Keratinocyte (primary cell): ENCODE results near the gene SLCO3A1. TPM values are rescaled to one million over a fixed set of nuclear protein-coding genes. Genes with fewer than 3 reads are reported as not detected.

Source experiments
- DNase-seq: peaks from one replicate; pipeline ENCODE4 v3.0.0-alpha.2; 2011; ENCODE audit warnings: low read depth, missing footprints, low spot score
- FAIRE-seq: peaks from 2 replicates; lab custom pipeline; 2011; peaks lifted over from hg19 to GRCh38; lab: Jason Lieb, UNC
- H2AFZ ChIP-seq: 2 replicates; pipeline ENCODE4 v1.6.0; 2012; ENCODE audit warnings: low read length, control low read depth, inconsistent platforms; ENCODE audit not compliant: control insufficient read depth
- H3K27ac ChIP-seq: 2 replicates; pipeline ENCODE4 v1.5.1; 2011; ENCODE audit warnings: low read length; ENCODE audit not compliant: control insufficient read depth, insufficient read depth
- H3K27me3 ChIP-seq: 3 replicates; pipeline ENCODE4 v1.6.0; 2011; ENCODE audit warnings: low read length; ENCODE audit not compliant: control insufficient read depth, insufficient read depth; ENCODE audit errors: extremely low read depth
- H3K36me3 ChIP-seq, 2 experiments: 2 replicates in 1 of 2; 3 replicates in 1 of 2; pipeline ENCODE4 v1.5.1; 2011; ENCODE audit warnings: low read length in 2 of 2, mild to moderate bottlenecking in 1 of 2; ENCODE audit not compliant: control insufficient read depth in 2 of 2, insufficient read depth in 2 of 2; ENCODE audit errors: extremely low read depth in 1 of 2
- H3K4me1 ChIP-seq: 3 replicates; pipeline ENCODE4 v1.5.1; 2011; ENCODE audit warnings: low read length; ENCODE audit not compliant: control insufficient read depth, insufficient read depth; ENCODE audit errors: extremely low read depth
- H3K4me2 ChIP-seq: 3 replicates; pipeline ENCODE4 v1.6.0; 2011; ENCODE audit warnings: low read depth, low read length; ENCODE audit not compliant: control insufficient read depth, insufficient read depth; ENCODE audit errors: extremely low read depth
- H3K4me3 ChIP-seq, 3 experiments: fragments of 200-600 bp in 1 of 3; sonication (generic) in 1 of 3; 2 replicates in 2 of 3; 3 replicates in 1 of 3; pipeline ENCODE4 v1.5.1; 2011 to 2016; ENCODE audit warnings: low read length in 3 of 3, mild to moderate bottlenecking in 3 of 3, control low read depth in 2 of 3, inconsistent platforms in 1 of 3, low read depth in 1 of 3, mixed read lengths in 1 of 3, mixed run types in 1 of 3, moderate library complexity in 1 of 3; ENCODE audit not compliant: control insufficient read depth in 2 of 3, insufficient read depth in 2 of 3; ENCODE audit errors: extremely low read depth in 1 of 3
- H3K79me2 ChIP-seq: 2 replicates; pipeline ENCODE4 v1.6.0; 2012; ENCODE audit warnings: low read length; ENCODE audit not compliant: control insufficient read depth, insufficient read depth
- H3K9ac ChIP-seq: 3 replicates; pipeline ENCODE4 v1.6.0; 2011; ENCODE audit warnings: low read length; ENCODE audit not compliant: control insufficient read depth, insufficient read depth; ENCODE audit errors: extremely low read depth
- H3K9me1 ChIP-seq: 3 replicates; pipeline ENCODE4 v1.6.0; 2011; ENCODE audit warnings: low read length; ENCODE audit not compliant: control insufficient read depth, insufficient read depth; ENCODE audit errors: extremely low read depth
- H3K9me3 ChIP-seq: 2 replicates; pipeline ENCODE4 v1.5.1; 2012; ENCODE audit warnings: low read depth, low read length; ENCODE audit not compliant: control insufficient read depth
- H4K20me1 ChIP-seq: 3 replicates; pipeline ENCODE4 v1.6.0; 2011; ENCODE audit warnings: low read length; ENCODE audit not compliant: control insufficient read depth, insufficient read depth; ENCODE audit errors: extremely low read depth
- CTCF ChIP-seq, 3 experiments: IDR thresholded peaks in 1 of 3; conservative IDR thresholded peaks in 1 of 3; optimal IDR thresholded peaks in 1 of 3; 2 replicates in 2 of 3; 3 replicates in 1 of 3; pipeline versions ENCODE3 to v1.5.1; 2011; ENCODE audit warnings: low read length in 3 of 3, mild to moderate bottlenecking in 3 of 3, moderate library complexity in 2 of 3, control low read depth in 1 of 3, inconsistent platforms in 1 of 3; ENCODE audit not compliant: insufficient read depth in 2 of 3; ENCODE audit errors: extremely low read depth in 1 of 3
- EZH2 ChIP-seq: IDR thresholded peaks from one replicate; pipeline ENCODE4 v1.6.1; 2012; ENCODE audit warnings: inconsistent platforms, mild to moderate bottlenecking, low read length, moderate library complexity
- dilution Hi-C: fragments of 300-500 bp; cut with MboI; formaldehyde crosslinking; loops from one replicate; pipeline ENCODE4 v1.7.0; 2020; ENCODE audit warnings: low sequenced_read_pairs; ENCODE audit not compliant: extremely low pct_ligation_motif_present
- polyA plus RNA-seq, 5 experiments: library from polyadenylated mRNA; depleted of rRNA in 3 of 5; stranded (reverse) in 3 of 5; stranded (forward) in 1 of 5; unstranded in 1 of 5; fragments of >200 nt; gene quantifications; 1 replicate in 1 of 5; 2 replicates in 3 of 5; 3 replicates in 1 of 5; pipeline versions ENCODE4 v1.2.1 to v1.2.3, GENCODE V29; 2011 to 2012; ENCODE audit warnings: missing spikeins in 2 of 5, low read depth in 1 of 5, low replicate concordance in 1 of 5

Gene SLCO3A1
- polyA plus RNA-seq, 1 donor (not counting 4 experiments of a cell fraction or from before 2014, with no cell fraction given) = 21.3 TPM

- Histone ChIP-seq H3K4me2 (no peak overlapping the region), H3K4me3 (no peak overlapping the region), H3K9me3 (no peaks in the 10 kb centered on the region), H4K20me1 (no peaks in the 10 kb centered on the region), H3K4me1 (no peaks in the 10 kb centered on the region), H3K9me1 (no peaks in the 10 kb centered on the region), H3K27me3 (peaks cover 6% of the 10 kb centered on the region), H3K36me3 (no peaks in the 10 kb centered on the region), H3K79me2 (no peaks in the 10 kb centered on the region), H3K27ac (no peak overlapping the region), H2AFZ (no peak overlapping the region), H3K9ac (no peak overlapping the region)
- dilution Hi-C loops = no loop called here
- FAIRE-seq = no peak
- DNase-seq = no peak
- TF ChIP-seq EZH2 = no peak
- no peak for TF ChIP-seq CTCF (optimal IDR thresholded peaks at IDR 0.05 in 1 of 3, IDR thresholded peaks at IDR 0.05 in 1 of 3, conservative IDR thresholded peaks at IDR 0.05 in 1 of 3; ENCODE audit: extremely low read depth in 1 of 3, insufficient read depth in 2 of 3, low read length in 3 of 3)
Measured at GRCh38 chr15:92184142-92184541, 330.6 kb downstream of the SLCO3A1 start.

GRCh38 chr15:92184679-92185230 lies 331.2 kb downstream of the SLCO3A1 start:
- Histone ChIP-seq H4K20me1 (no peaks in the 10 kb centered on the region), H3K9me3 (no peaks in the 10 kb centered on the region), H3K4me1 (no peaks in the 10 kb centered on the region), H3K79me2 (no peaks in the 10 kb centered on the region), H3K9me1 (no peaks in the 10 kb centered on the region), H3K9ac (no peak overlapping the region), H3K4me3 (no peak overlapping the region), H3K36me3 (no peaks in the 10 kb centered on the region), H3K4me2 (no peak overlapping the region), H3K27ac (no peak overlapping the region), H2AFZ (no peak overlapping the region), H3K27me3 (peaks cover 6% of the 10 kb centered on the region)
- no peak for TF ChIP-seq EZH2
- no peak for TF ChIP-seq CTCF (optimal IDR thresholded peaks at IDR 0.05 in 1 of 3, IDR thresholded peaks at IDR 0.05 in 1 of 3, conservative IDR thresholded peaks at IDR 0.05 in 1 of 3; ENCODE audit: extremely low read depth in 1 of 3, insufficient read depth in 2 of 3, low read length in 3 of 3)
- DNase-seq = no peak
- dilution Hi-C loops = no loop called here
- no peak for FAIRE-seq
